Neural progenitor cell (in vitro differentiated cells): Measurements from ENCODE around the gene CASQ1. TPM values are rescaled to one million over a fixed set of nuclear protein-coding genes. Genes with fewer than 3 reads are reported as not detected.

Experiments used
- DNase-seq: peaks from one replicate; pipeline ENCODE4 v3.0.0-alpha.2; 2016; ENCODE audit warnings: low spot score
- H2AFZ ChIP-seq: fragments of 200-600 bp; sonication (generic); replicated peaks from 2 replicates; pipeline ENCODE4 v1.6.1; 2016; ENCODE audit warnings: antibody characterized with exemption
- H3F3A ChIP-seq: fragments of 200-600 bp; sonication (generic); 2 replicates; pipeline ENCODE4 v1.6.1; 2016; ENCODE audit warnings: antibody characterized with exemption, low read depth
- H3K27ac ChIP-seq: fragments of 200-600 bp; sonication (generic); 2 replicates; pipeline ENCODE4 v1.5.1; 2016; ENCODE audit warnings: mild to moderate bottlenecking
- H3K27me3 ChIP-seq: fragments of 200-600 bp; sonication (generic); 2 replicates; pipeline ENCODE4 v1.6.1; 2016; ENCODE audit warnings: mild to moderate bottlenecking, moderate library complexity
- H3K36me3 ChIP-seq: fragments of 200-600 bp; sonication (generic); 2 replicates; pipeline ENCODE4 v1.5.1; 2016
- H3K4me1 ChIP-seq: fragments of 200-600 bp; sonication (generic); 2 replicates; pipeline ENCODE4 v1.6.1; 2016; ENCODE audit warnings: mixed run types
- H3K4me2 ChIP-seq: fragments of 200-600 bp; sonication (generic); 2 replicates; pipeline ENCODE4 v1.6.1; 2016
- H3K4me3 ChIP-seq: fragments of 200-600 bp; sonication (generic); 2 replicates; pipeline ENCODE4 v1.5.1; 2016
- H3K79me2 ChIP-seq: fragments of 200-600 bp; sonication (generic); 2 replicates; pipeline ENCODE4 v1.6.1; 2016; ENCODE audit warnings: low read depth
- H3K9ac ChIP-seq: fragments of 200-600 bp; sonication (generic); 2 replicates; pipeline ENCODE4 v1.6.1; 2016
- H3K9me3 ChIP-seq: fragments of 200-600 bp; sonication (generic); 2 replicates; pipeline ENCODE4 v1.5.1; 2016; ENCODE audit warnings: low read depth
- H4K20me1 ChIP-seq: fragments of 200-600 bp; sonication (generic); 2 replicates; pipeline ENCODE4 v1.6.1; 2016; ENCODE audit warnings: low read depth
- H3K27ac Mint-ChIP-seq: 3 replicates; pipeline ENCODE4 v1.8.0; 2021; ENCODE audit warnings: mixed read lengths
- H3K27me3 Mint-ChIP-seq: 2 replicates; pipeline ENCODE4 v1.8.0; 2022; ENCODE audit warnings: low read depth, mild to moderate bottlenecking, inconsistent platforms, moderate library complexity, mixed read lengths; ENCODE audit not compliant: insufficient read depth
- H3K36me3 Mint-ChIP-seq: 3 replicates; pipeline ENCODE4 v1.8.0; 2021; ENCODE audit warnings: mixed read lengths
- H3K4me1 Mint-ChIP-seq: 3 replicates; pipeline ENCODE4 v1.8.0; 2021; ENCODE audit warnings: mixed read lengths
- H3K4me3 Mint-ChIP-seq: 3 replicates; pipeline ENCODE4 v1.8.0; 2021; ENCODE audit warnings: mild to moderate bottlenecking, moderate library complexity, mixed read lengths
- H3K9me3 Mint-ChIP-seq: 3 replicates; pipeline ENCODE4 v1.8.0; 2020; ENCODE audit warnings: mixed read lengths
- EZH2 ChIP-seq: fragments of 200-600 bp; sonication (generic); IDR thresholded peaks from 2 replicates; pipeline ENCODE4 v1.6.1; 2017; ENCODE audit warnings: antibody characterized with exemption, mild to moderate bottlenecking, moderate library complexity
- EZH2phosphoT487 ChIP-seq: fragments of 200-600 bp; sonication (generic); IDR thresholded peaks from 2 replicates; pipeline ENCODE4 v1.6.1; 2017; ENCODE audit warnings: antibody characterized with exemption
- total RNA-seq: library from RNA; depleted of rRNA; stranded (reverse); fragments of >200 nt; gene quantifications from 2 replicates; pipeline ENCODE4 v1.2.3, GENCODE V29; 2015; ENCODE audit warnings: low replicate concordance
- TF ChIP-seq, protein P1 (sequence below): fragments of 200-600 bp; sonication (generic); IDR thresholded peaks from 2 replicates; pipeline ENCODE4 v1.5.1; 2017; ENCODE audit warnings: antibody characterized with exemption, mild to moderate bottlenecking

Gene CASQ1
- total RNA-seq, 1 donor from 2014 or later: not detected

DNA sequence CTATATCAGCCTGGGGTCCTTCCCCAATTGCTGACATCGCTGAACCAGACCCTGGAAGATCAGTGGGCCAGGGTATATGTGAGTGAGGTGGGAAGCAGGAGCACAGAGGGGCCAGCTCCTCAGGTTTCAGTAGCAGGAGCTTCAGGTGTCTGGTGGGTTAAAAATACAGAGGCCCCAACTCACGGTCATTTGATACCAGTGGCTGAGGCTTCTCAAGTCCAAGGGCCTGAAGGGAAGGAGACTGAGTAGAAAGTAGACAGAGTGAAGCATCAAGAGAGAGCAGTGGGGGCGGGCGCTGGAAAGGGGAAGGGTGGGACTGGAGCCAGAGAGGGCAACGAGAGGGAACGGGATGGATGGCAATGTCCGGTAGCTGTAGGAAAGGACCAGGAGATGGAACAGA lies 2.0 kb upstream of the CASQ1 start:
- Mint-ChIP-seq H3K36me3 (peaks cover 4% of the 10 kb centered on the region), H3K27ac (peak overlapping the region; percentile 53), H3K4me3 (no peak overlapping the region), H3K27me3 (peaks cover 14% of the 10 kb centered on the region), H3K4me1 (peaks cover 32% of the 10 kb centered on the region), H3K9me3 (no peaks in the 10 kb centered on the region)
- Histone ChIP-seq H3K27me3 (no peaks in the 10 kb centered on the region), H3K9ac (no peak overlapping the region), H3K79me2 (no peaks in the 10 kb centered on the region), H3K9me3 (no peaks in the 10 kb centered on the region), H3K4me1 (peaks cover 14% of the 10 kb centered on the region), H3K36me3 (no peaks in the 10 kb centered on the region), H3K4me2 (no peak overlapping the region), H2AFZ (no peak overlapping the region), H3K27ac (no peak overlapping the region), H4K20me1 (no peaks in the 10 kb centered on the region), H3K4me3 (no peak overlapping the region), H3F3A (no peaks in the 10 kb centered on the region)
- TF ChIP-seq, protein P1, sequence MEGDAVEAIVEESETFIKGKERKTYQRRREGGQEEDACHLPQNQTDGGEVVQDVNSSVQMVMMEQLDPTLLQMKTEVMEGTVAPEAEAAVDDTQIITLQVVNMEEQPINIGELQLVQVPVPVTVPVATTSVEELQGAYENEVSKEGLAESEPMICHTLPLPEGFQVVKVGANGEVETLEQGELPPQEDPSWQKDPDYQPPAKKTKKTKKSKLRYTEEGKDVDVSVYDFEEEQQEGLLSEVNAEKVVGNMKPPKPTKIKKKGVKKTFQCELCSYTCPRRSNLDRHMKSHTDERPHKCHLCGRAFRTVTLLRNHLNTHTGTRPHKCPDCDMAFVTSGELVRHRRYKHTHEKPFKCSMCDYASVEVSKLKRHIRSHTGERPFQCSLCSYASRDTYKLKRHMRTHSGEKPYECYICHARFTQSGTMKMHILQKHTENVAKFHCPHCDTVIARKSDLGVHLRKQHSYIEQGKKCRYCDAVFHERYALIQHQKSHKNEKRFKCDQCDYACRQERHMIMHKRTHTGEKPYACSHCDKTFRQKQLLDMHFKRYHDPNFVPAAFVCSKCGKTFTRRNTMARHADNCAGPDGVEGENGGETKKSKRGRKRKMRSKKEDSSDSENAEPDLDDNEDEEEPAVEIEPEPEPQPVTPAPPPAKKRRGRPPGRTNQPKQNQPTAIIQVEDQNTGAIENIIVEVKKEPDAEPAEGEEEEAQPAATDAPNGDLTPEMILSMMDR: no peak
- DNase-seq: no peak

GRCh38 chr1:160191756-160192155 lies 1.4 kb downstream of the CASQ1 start:
- H3K36me3 ChIP-seq: no peaks in the 10 kb centered on the region
- peaks cover 9% of the 10 kb centered on the region for H3K27me3 Mint-ChIP-seq
- no peak overlapping the region for H3K4me3 Mint-ChIP-seq
- H3K4me1 Mint-ChIP-seq: peaks cover 26% of the 10 kb centered on the region
- no peak overlapping the region for H2AFZ ChIP-seq
- no peaks in the 10 kb centered on the region for H3K9me3 Mint-ChIP-seq
- TF ChIP-seq EZH2phosphoT487 (no peak), EZH2 (no peak)
- TF ChIP-seq, protein P1: no peak
- H3F3A ChIP-seq: no peaks in the 10 kb centered on the region
- H3K4me1 ChIP-seq: peaks cover 16% of the 10 kb centered on the region
- H3K4me3 ChIP-seq: no peak overlapping the region
- peaks cover 4% of the 10 kb centered on the region for H3K36me3 Mint-ChIP-seq
- no peaks in the 10 kb centered on the region for H3K27me3 ChIP-seq
- no peak overlapping the region for H3K9ac ChIP-seq
- H3K4me2 ChIP-seq: no peak overlapping the region
- no peak for DNase-seq
- no peaks in the 10 kb centered on the region for H3K9me3 ChIP-seq
- H4K20me1 ChIP-seq: no peaks in the 10 kb centered on the region
- no peak overlapping the region for H3K27ac Mint-ChIP-seq
- H3K27ac ChIP-seq: no peak overlapping the region
- no peaks in the 10 kb centered on the region for H3K79me2 ChIP-seq

DNA sequence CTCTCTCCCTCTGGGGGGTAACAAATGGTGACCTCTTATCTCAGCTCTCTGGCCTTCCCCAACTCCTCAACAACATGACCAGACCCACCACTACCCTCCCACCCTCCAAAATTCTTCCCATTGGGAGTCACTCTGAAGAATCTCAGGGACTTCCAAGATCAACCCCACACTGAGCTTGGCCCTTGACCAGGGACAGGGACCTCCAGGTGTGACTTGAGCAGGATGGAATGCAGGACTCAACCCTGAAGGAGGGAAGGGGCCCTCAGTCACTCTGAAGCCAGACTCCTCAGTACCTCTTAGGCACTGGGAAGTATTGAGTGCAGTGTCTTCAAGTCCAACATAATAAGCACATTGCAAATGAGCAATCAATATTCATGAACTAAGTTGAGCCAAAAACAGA lies 1.9 kb downstream of the CASQ1 start:
- no peak overlapping the region for H3K27ac ChIP-seq
- no peak overlapping the region for H3K4me3 ChIP-seq
- peak overlapping the region; percentile 18 for H3K27ac Mint-ChIP-seq
- no peak overlapping the region for H3K9ac ChIP-seq
- TF ChIP-seq, protein P1: no peak
- TF ChIP-seq EZH2 (no peak), EZH2phosphoT487 (no peak)
- H3K36me3 Mint-ChIP-seq: peaks cover 4% of the 10 kb centered on the region
- H3K9me3 Mint-ChIP-seq: no peaks in the 10 kb centered on the region
- H3K27me3 Mint-ChIP-seq: peaks cover 9% of the 10 kb centered on the region
- no peak overlapping the region for H3K4me3 Mint-ChIP-seq
- no peaks in the 10 kb centered on the region for H3K79me2 ChIP-seq
- H3K4me1 ChIP-seq: peaks cover 16% of the 10 kb centered on the region
- no peaks in the 10 kb centered on the region for H3K27me3 ChIP-seq
- H2AFZ ChIP-seq: no peak overlapping the region
- H3K4me1 Mint-ChIP-seq: peaks cover 25% of the 10 kb centered on the region
- no peaks in the 10 kb centered on the region for H4K20me1 ChIP-seq
- no peak for DNase-seq
- no peaks in the 10 kb centered on the region for H3K9me3 ChIP-seq
- no peaks in the 10 kb centered on the region for H3K36me3 ChIP-seq
- H3K4me2 ChIP-seq: no peak overlapping the region
- no peaks in the 10 kb centered on the region for H3F3A ChIP-seq
